Stomach (tissue), 9 donors: ENCODE measurements around the gene ZXDC. TPM values are rescaled to one million over a fixed set of nuclear protein-coding genes. Genes with fewer than 3 reads are reported as not detected.

ENCODE experiments used
- DNase-seq, 2 donors: peaks; one replicate each; pipeline versions ENCODE4 v3.0.0 to v3.0.0-alpha.2; 2013 to 2019
- H3K27ac ChIP-seq, 5 donors: fragments of 200-600 bp in 4 of 5; sonication (generic) in 4 of 5; one replicate each; pipeline ENCODE4 v1.5.1; 2013 to 2019; ENCODE audit warnings: mild to moderate bottlenecking in 1 of 5, moderate library complexity in 1 of 5
- H3K27me3 ChIP-seq, 3 donors: fragments of 200-600 bp; sonication (generic); one replicate each; pipeline ENCODE4 v1.5.1; 2017 to 2019; ENCODE audit warnings: mixed run types in 1 of 3
- H3K36me3 ChIP-seq, 4 donors: fragments of 200-600 bp; sonication (generic); 1 replicate in 3 of 4; 2 replicates in 1 of 4; pipeline ENCODE4 v1.5.1; 2016 to 2019
- H3K4me1 ChIP-seq, 4 donors: fragments of 200-600 bp; sonication (generic); one replicate each; pipeline ENCODE4 v1.5.1; 2016 to 2019
- H3K4me3 ChIP-seq, 4 donors: fragments of 200-600 bp; sonication (generic) in 3 of 4; one replicate each; pipeline ENCODE4 v1.5.1; 2016 to 2019; ENCODE audit warnings: mild to moderate bottlenecking in 1 of 4
- H3K9me3 ChIP-seq, 4 donors: fragments of 200-600 bp; sonication (generic); one replicate each; pipeline ENCODE4 v1.5.1; 2016 to 2019
- CTCF ChIP-seq, 7 experiments: fragments of 450-650 bp in 4 of 7; fragments of 200-600 bp in 3 of 7; sonication (generic) in 3 of 7; IDR thresholded peaks; one replicate each; pipeline ENCODE4 v1.5.1; 2016 to 2019; ENCODE audit warnings: antibody characterized with exemption in 7 of 7, control low read depth in 2 of 7, mild to moderate bottlenecking in 1 of 7
- EP300 ChIP-seq: sonication (generic); formaldehyde crosslinking; IDR thresholded peaks from one replicate; pipeline ENCODE4 v1.6.1; 2017; ENCODE audit warnings: antibody characterized with exemption
- POLR2A ChIP-seq, 4 donors: fragments of 450-650 bp; IDR thresholded peaks; one replicate each; pipeline ENCODE4 v1.6.1; 2016; ENCODE audit warnings: antibody characterized with exemption in 4 of 4, control low read depth in 2 of 4, mild to moderate bottlenecking in 1 of 4, moderate library complexity in 1 of 4
- POLR2AphosphoS5 ChIP-seq, 3 donors: sonication (generic); formaldehyde crosslinking; IDR thresholded peaks; one replicate each; pipeline ENCODE4 v1.6.1; 2016; ENCODE audit warnings: antibody characterized with exemption in 3 of 3
- WGBS, 5 donors: extraction: QIAGEN DNeasy Blood & Tissue Kit in 3 of 5; methylation state at CpG; one replicate each; pipeline versions ENCODE4 v1.1.5 to v1.1.7; 2013 to 2018; 5-methylcytosine and 5-hydroxymethylcytosine counted together
- intact Hi-C: fragments of 100-400 bp; cut with DNase I; formaldehyde crosslinking; loops from one replicate; pipeline ENCODE4 v1.15.1; 2023; ENCODE audit warnings: low total_unique reads
- polyA plus RNA-seq, 3 donors: library from polyadenylated mRNA; stranded (reverse); fragments of 200-250 nt; gene quantifications; one replicate each; pipeline ENCODE4 v1.2.3, GENCODE V29; 2013
- total RNA-seq, 5 donors: library from RNA; depleted of rRNA; stranded (reverse); fragments of >200 nt; gene quantifications; one replicate each; pipeline versions ENCODE4 v1.1.0 to v1.2.3, GENCODE V29; 2014 to 2016
- donor health status: healthy with polysubstance abuse.
- donor health status: Bipolar disorder and iron deficiency.
- donor health status: healthy.

The ZXDC gene
- total and polyA plus RNA-seq, 8 donors = 6.1 to 73.2 (median 22.4) TPM

- TF ChIP-seq POLR2A (IDR thresholded peaks at IDR 0.05) = no peak
- TF ChIP-seq EP300 = no peak
- no peak for TF ChIP-seq CTCF (IDR thresholded peaks at IDR 0.05)
- TF ChIP-seq POLR2AphosphoS5 (IDR thresholded peaks at IDR 0.05) = no peak
- Histone ChIP-seq H3K36me3 (peaks cover 23 to 59% (median 55%) of the 10 kb centered on the region in 4 donors), H3K9me3 (no peaks in the 10 kb centered on the region), H3K4me1 (peaks cover 0 to 8% (median under 1%) of the 10 kb centered on the region in 4 donors), H3K4me3 (no peak overlapping the region), H3K27ac (no peak overlapping the region), H3K27me3 (no peaks in the 10 kb centered on the region)
- peak; percentile 25 to 81 for DNase-seq
- intact Hi-C loops = no loop called here
- WGBS, 5 donors = 82 to 89% (median 86%) methylated on average over 13 of the region's 13 CpGs
Measured at GRCh38 chr3:126442094-126442855, 33.4 kb downstream of the ZXDC start.

- intact Hi-C loops = no loop called here
- Histone ChIP-seq H3K9me3 (no peaks in the 10 kb centered on the region), H3K36me3 (peaks cover 32 to 68% (median 64%) of the 10 kb centered on the region in 4 donors), H3K4me3 (no peak overlapping the region), H3K27me3 (no peaks in the 10 kb centered on the region), H3K27ac (no peak overlapping the region), H3K4me1 (peaks cover 0 to 8% (median 0%) of the 10 kb centered on the region in 4 donors)
- TF ChIP-seq POLR2AphosphoS5 (IDR thresholded peaks at IDR 0.05) = no peak
- no peak for TF ChIP-seq POLR2A (IDR thresholded peaks at IDR 0.05)
- no peak for TF ChIP-seq EP300
- TF ChIP-seq CTCF (IDR thresholded peaks at IDR 0.05) = no peak
- peak in 1 of 2 donors; percentile 17 for DNase-seq
- 92 to 95% (median 94%) methylated on average over 18 to 20 of the region's 20 CpGs for WGBS, 5 donors
Measured at GRCh38 chr3:126441256-126441880, 34.3 kb downstream of the ZXDC start.

- Histone ChIP-seq H3K9me3 (no peaks in the 10 kb centered on the region), H3K36me3 (peaks cover 36 to 73% (median 69%) of the 10 kb centered on the region in 4 donors), H3K4me1 (peaks cover 0 to 2% (median 0%) of the 10 kb centered on the region in 4 donors), H3K4me3 (no peak overlapping the region), H3K27ac (no peak overlapping the region), H3K27me3 (no peaks in the 10 kb centered on the region)
- 92 to 97% (median 96%) methylated on average over 9 of the region's 9 CpGs for WGBS, 5 donors
- intact Hi-C loops = no loop called here
- no peak for TF ChIP-seq POLR2AphosphoS5 (IDR thresholded peaks at IDR 0.05)
- TF ChIP-seq CTCF (IDR thresholded peaks at IDR 0.05) = no peak
- TF ChIP-seq POLR2A (IDR thresholded peaks at IDR 0.05) = no peak
- peak in 1 of 2 donors; percentile 18 for DNase-seq
Measured at GRCh38 chr3:126440709-126440995, 35.0 kb downstream of the ZXDC start.

GRCh38 chr3:126439968-126440708 lies 35.6 kb downstream of the ZXDC start:
- TF ChIP-seq EP300 (no peak), CTCF (IDR thresholded peaks at IDR 0.05) (no peak), POLR2A (IDR thresholded peaks at IDR 0.05) (no peak)
- no peaks in the 10 kb centered on the region for H3K27me3 ChIP-seq
- no peak overlapping the region for H3K4me3 ChIP-seq
- no peaks in the 10 kb centered on the region for H3K4me1 ChIP-seq
- peaks cover 36 to 73% (median 70%) of the 10 kb centered on the region in 4 donors for H3K36me3 ChIP-seq
- 85 to 98% (median 88%) methylated on average over 11 to 12 of the region's 12 CpGs for WGBS, 5 donors
- peak in 1 of 2 donors; percentile 2 for DNase-seq
- intact Hi-C loops = no loop called here
- H3K9me3 ChIP-seq = no peaks in the 10 kb centered on the region
- no peak overlapping the region for H3K27ac ChIP-seq
